ENCODE measurements around the gene TICRR. TPM values are rescaled to one million over a fixed set of nuclear protein-coding genes. Genes with fewer than 3 reads are reported as not detected.

The TICRR gene
- polyA plus RNA-seq, 2 donors = 4.4 to 6.6 TPM

- Histone ChIP-seq H3K36me3 (ENCODE audit: control insufficient read depth in 2 of 2, insufficient read depth in 2 of 2, low read length in 1 of 2) (no peaks in the 10 kb centered on the region), H3K27ac (ENCODE audit: low read depth in 2 of 2, low read length in 1 of 2) (no peak overlapping the region), H3K9me3 (ENCODE audit: control insufficient read depth in 2 of 2, insufficient read depth in 1 of 2, low read depth in 1 of 2, low read length in 1 of 2) (no peaks in the 10 kb centered on the region), H3K4me3 (ENCODE audit: low read depth in 1 of 2, low read length in 2 of 2) (no peak overlapping the region), H3K4me1 (ENCODE audit: control insufficient read depth in 2 of 2, insufficient read depth in 2 of 2, low read length in 1 of 2) (peaks cover 0 to 3% of the 10 kb centered on the region in 2 donors), H3K27me3 (ENCODE audit: control insufficient read depth in 1 of 2, insufficient read depth in 2 of 2, low read length in 2 of 2) (no peaks in the 10 kb centered on the region)
- 82 to 87% methylated on average over 4 of the region's 4 CpGs for WGBS, 2 donors
These were observed 99.3 kb downstream of the TICRR start for GRCh38 chr15:89674526-89674925.

- Histone ChIP-seq H3K36me3 (ENCODE audit: control insufficient read depth in 2 of 2, insufficient read depth in 2 of 2, low read length in 1 of 2) (no peaks in the 10 kb centered on the region), H3K27me3 (ENCODE audit: control insufficient read depth in 1 of 2, insufficient read depth in 2 of 2, low read length in 2 of 2) (no peaks in the 10 kb centered on the region), H3K4me1 (ENCODE audit: control insufficient read depth in 2 of 2, insufficient read depth in 2 of 2, low read length in 1 of 2) (peaks cover 0 to 3% of the 10 kb centered on the region in 2 donors), H3K27ac (ENCODE audit: low read depth in 2 of 2, low read length in 1 of 2) (no peak overlapping the region), H3K9me3 (ENCODE audit: control insufficient read depth in 2 of 2, insufficient read depth in 1 of 2, low read depth in 1 of 2, low read length in 1 of 2) (no peaks in the 10 kb centered on the region), H3K4me3 (ENCODE audit: low read depth in 1 of 2, low read length in 2 of 2) (no peak overlapping the region)
- 67 to 82% methylated on average over 6 of the region's 6 CpGs for WGBS, 2 donors
These were observed 100.3 kb downstream of the TICRR start for GRCh38 chr15:89675606-89676005.

- Histone ChIP-seq H3K36me3 (ENCODE audit: control insufficient read depth in 2 of 2, insufficient read depth in 2 of 2, low read length in 1 of 2) (peaks cover 0 to 2% of the 10 kb centered on the region in 2 donors), H3K4me3 (ENCODE audit: low read depth in 1 of 2, low read length in 2 of 2) (no peak overlapping the region), H3K4me1 (ENCODE audit: control insufficient read depth in 2 of 2, insufficient read depth in 2 of 2, low read length in 1 of 2) (peaks cover 0 to 6% of the 10 kb centered on the region in 2 donors), H3K27ac (ENCODE audit: low read depth in 2 of 2, low read length in 1 of 2) (no peak overlapping the region), H3K9me3 (ENCODE audit: control insufficient read depth in 2 of 2, insufficient read depth in 1 of 2, low read depth in 1 of 2, low read length in 1 of 2) (no peaks in the 10 kb centered on the region), H3K27me3 (ENCODE audit: control insufficient read depth in 1 of 2, insufficient read depth in 2 of 2, low read length in 2 of 2) (no peaks in the 10 kb centered on the region)
- WGBS, 2 donors = 80 to 93% methylated on average over 1 of the region's 1 CpG
These were observed 102.1 kb downstream of the TICRR start for GRCh38 chr15:89677381-89677780.

Other genes starting within 250 kb of the TICRR start
- gene POLG, start 240.6 kb upstream of the TICRR start, polyA plus RNA-seq = 10 to 100 TPM; 27.2 to 48.1 TPM
- gene RHCG, start 78.9 kb upstream of the TICRR start, polyA plus RNA-seq = 1,000 to 10,000 TPM; 3,283 to 3,991 TPM
- 1 to 10 TPM in 1 of 2 donors, under 1 TPM in 1; 1.00 to 1.1 TPM for gene KIF7, start 80.0 kb downstream of the TICRR start, polyA plus RNA-seq
- gene PLIN1, start 103.9 kb downstream of the TICRR start, polyA plus RNA-seq = 1 to 10 TPM in 1 of 2 donors, under 1 TPM in 1; 0.73 to 1.3 TPM
- 1 to 10 TPM; 4.2 to 5.7 TPM for gene PEX11A, start 115.3 kb downstream of the TICRR start, polyA plus RNA-seq
- gene WDR93, start 115.3 kb downstream of the TICRR start, polyA plus RNA-seq = under 1 TPM in 1 of 2 donors, not detected in 1; 0.02 TPM
- under 1 TPM; 0.08 to 0.35 TPM for gene MESP1, start 175.8 kb downstream of the TICRR start, polyA plus RNA-seq
- under 1 TPM; 0.56 to 0.75 TPM for gene MESP2, start 200.9 kb downstream of the TICRR start, polyA plus RNA-seq
- 1 to 10 TPM; 1.2 to 1.4 TPM for gene ANPEP, start 239.4 kb downstream of the TICRR start, polyA plus RNA-seq